Measurements from ENCODE around the gene BICDL1. TPM values are rescaled to one million over a fixed set of nuclear protein-coding genes. Genes with fewer than 3 reads are reported as not detected.

Gene BICDL1
- total RNA-seq, 1 experiment from 2014 or later, result 18.2 TPM

DNA sequence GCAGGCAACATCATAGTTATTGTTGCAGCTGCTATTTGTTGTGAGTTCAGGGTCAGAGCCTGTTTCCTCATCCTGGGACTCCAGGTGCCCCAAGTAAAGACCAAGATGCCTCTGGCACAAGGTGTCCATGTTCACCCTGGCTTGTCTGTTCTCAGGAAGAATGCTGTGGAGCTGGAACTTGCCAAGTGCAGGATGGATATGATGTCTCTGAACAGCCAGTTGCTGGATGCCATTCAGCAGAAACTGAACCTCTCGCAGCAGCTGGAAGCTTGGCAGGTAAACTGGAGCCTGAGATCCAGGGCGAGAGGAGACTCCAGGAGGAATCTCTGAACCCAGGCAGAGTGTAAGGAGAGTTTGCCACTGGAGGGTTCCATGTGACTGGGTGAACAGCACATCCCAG is 100.8 kb downstream of the BICDL1 start:
- CTCF ChIA-PET, result no interaction called here
- H3K27ac ChIP-seq (ENCODE audit: low read depth, low read length), result no peak overlapping the region
- POLR2A ChIA-PET, result interaction anchor here (1.4 kb wide), 1 partner anchor 111 kb away, joined by 3 read pairs; the partner anchor contains the start of gene RPLP0
- no peak overlapping the region for H3K4me3 ChIP-seq (replicated peaks in 1 of 2; ENCODE audit: low read depth in 1 of 2, low read length in 2 of 2)
- DNase-seq (ENCODE audit: low read depth, low spot score) (no peak), ATAC-seq (no peak)
- RAD21 ChIA-PET (ENCODE audit: low non-redundant PET in 1 of 2, low total read pairs in 2 of 2, uncharacterized antibody in 2 of 2, unreplicated experiment in 2 of 2), result no interaction called here
- no peaks in the 10 kb centered on the region for H3K27me3 ChIP-seq (ENCODE audit: insufficient read depth, low read length)
- H3K9me2 ChIP-seq (ENCODE audit: insufficient read depth), result no peaks in the 10 kb centered on the region
- BruUV-seq (replicated peaks), result no TSS peak
- H3K79me2 ChIP-seq (ENCODE audit: insufficient read depth, low read length), result no peaks in the 10 kb centered on the region
- TF ChIP-seq, protein P1, sequence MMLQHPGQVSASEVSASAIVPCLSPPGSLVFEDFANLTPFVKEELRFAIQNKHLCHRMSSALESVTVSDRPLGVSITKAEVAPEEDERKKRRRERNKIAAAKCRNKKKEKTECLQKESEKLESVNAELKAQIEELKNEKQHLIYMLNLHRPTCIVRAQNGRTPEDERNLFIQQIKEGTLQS (IDR thresholded peaks at IDR 0.05), result no peak
- TF ChIP-seq POLR2AphosphoS5 (IDR thresholded peaks at IDR 0.05; ENCODE audit: low read depth, low read length), result no peak
- TF ChIP-seq EZH2phosphoT487 (IDR thresholded peaks at IDR 0.05; ENCODE audit: borderline replicate concordance), result no peak
- TF ChIP-seq, protein P2, sequence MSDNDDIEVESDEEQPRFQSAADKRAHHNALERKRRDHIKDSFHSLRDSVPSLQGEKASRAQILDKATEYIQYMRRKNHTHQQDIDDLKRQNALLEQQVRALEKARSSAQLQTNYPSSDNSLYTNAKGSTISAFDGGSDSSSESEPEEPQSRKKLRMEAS (IDR thresholded peaks at IDR 0.05), result no peak
- no peak for TF ChIP-seq CBX3 (IDR thresholded peaks at IDR 0.05; ENCODE audit: low read depth)
- no peak for TF ChIP-seq ELF1 (IDR thresholded peaks at IDR 0.05; ENCODE audit: borderline replicate concordance, low read depth)
- no peak for TF ChIP-seq SRF (IDR thresholded peaks at IDR 0.05; ENCODE audit: low read depth)
- no peak for TF ChIP-seq TCF7L2 (IDR thresholded peaks at IDR 0.05; ENCODE audit: borderline replicate concordance, extremely low read depth, insufficient read depth, insufficient read length)
- TF ChIP-seq ZFX (IDR thresholded peaks at IDR 0.05), result no peak
- no peak for TF ChIP-seq YY1 (IDR thresholded peaks at IDR 0.05; ENCODE audit: extremely low read depth, insufficient replicate concordance, low read depth, low read length)
- TF ChIP-seq RAD21 (IDR thresholded peaks at IDR 0.05; ENCODE audit: low read depth), result no peak
- TF ChIP-seq EGR1 (IDR thresholded peaks at IDR 0.05; ENCODE audit: low read depth), result no peak
- no peak for TF ChIP-seq JUND (IDR thresholded peaks at IDR 0.05)
- TF ChIP-seq SIN3A (IDR thresholded peaks at IDR 0.05; ENCODE audit: low read depth), result no peak
- TF ChIP-seq, protein P3, sequence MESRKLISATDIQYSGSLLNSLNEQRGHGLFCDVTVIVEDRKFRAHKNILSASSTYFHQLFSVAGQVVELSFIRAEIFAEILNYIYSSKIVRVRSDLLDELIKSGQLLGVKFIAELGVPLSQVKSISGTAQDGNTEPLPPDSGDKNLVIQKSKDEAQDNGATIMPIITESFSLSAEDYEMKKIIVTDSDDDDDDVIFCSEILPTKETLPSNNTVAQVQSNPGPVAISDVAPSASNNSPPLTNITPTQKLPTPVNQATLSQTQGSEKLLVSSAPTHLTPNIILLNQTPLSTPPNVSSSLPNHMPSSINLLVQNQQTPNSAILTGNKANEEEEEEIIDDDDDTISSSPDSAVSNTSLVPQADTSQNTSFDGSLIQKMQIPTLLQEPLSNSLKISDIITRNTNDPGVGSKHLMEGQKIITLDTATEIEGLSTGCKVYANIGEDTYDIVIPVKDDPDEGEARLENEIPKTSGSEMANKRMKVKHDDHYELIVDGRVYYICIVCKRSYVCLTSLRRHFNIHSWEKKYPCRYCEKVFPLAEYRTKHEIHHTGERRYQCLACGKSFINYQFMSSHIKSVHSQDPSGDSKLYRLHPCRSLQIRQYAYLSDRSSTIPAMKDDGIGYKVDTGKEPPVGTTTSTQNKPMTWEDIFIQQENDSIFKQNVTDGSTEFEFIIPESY (IDR thresholded peaks at IDR 0.05; ENCODE audit: extremely low read depth, insufficient replicate concordance, low read length), result no peak
- no peak for TF ChIP-seq FOSL1 (IDR thresholded peaks at IDR 0.05; ENCODE audit: low read depth)
- no peak for TF ChIP-seq CEBPB (IDR thresholded peaks at IDR 0.05; ENCODE audit: low read depth)
- TF ChIP-seq, protein P4, sequence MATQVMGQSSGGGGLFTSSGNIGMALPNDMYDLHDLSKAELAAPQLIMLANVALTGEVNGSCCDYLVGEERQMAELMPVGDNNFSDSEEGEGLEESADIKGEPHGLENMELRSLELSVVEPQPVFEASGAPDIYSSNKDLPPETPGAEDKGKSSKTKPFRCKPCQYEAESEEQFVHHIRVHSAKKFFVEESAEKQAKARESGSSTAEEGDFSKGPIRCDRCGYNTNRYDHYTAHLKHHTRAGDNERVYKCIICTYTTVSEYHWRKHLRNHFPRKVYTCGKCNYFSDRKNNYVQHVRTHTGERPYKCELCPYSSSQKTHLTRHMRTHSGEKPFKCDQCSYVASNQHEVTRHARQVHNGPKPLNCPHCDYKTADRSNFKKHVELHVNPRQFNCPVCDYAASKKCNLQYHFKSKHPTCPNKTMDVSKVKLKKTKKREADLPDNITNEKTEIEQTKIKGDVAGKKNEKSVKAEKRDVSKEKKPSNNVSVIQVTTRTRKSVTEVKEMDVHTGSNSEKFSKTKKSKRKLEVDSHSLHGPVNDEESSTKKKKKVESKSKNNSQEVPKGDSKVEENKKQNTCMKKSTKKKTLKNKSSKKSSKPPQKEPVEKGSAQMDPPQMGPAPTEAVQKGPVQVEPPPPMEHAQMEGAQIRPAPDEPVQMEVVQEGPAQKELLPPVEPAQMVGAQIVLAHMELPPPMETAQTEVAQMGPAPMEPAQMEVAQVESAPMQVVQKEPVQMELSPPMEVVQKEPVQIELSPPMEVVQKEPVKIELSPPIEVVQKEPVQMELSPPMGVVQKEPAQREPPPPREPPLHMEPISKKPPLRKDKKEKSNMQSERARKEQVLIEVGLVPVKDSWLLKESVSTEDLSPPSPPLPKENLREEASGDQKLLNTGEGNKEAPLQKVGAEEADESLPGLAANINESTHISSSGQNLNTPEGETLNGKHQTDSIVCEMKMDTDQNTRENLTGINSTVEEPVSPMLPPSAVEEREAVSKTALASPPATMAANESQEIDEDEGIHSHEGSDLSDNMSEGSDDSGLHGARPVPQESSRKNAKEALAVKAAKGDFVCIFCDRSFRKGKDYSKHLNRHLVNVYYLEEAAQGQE (IDR thresholded peaks at IDR 0.05; ENCODE audit: low read depth), result no peak
- TF ChIP-seq POLR2A (IDR thresholded peaks at IDR 0.05; ENCODE audit: borderline replicate concordance, extremely low read depth, insufficient read depth, insufficient read length), result no peak
- no peaks in the 10 kb centered on the region for H3K9me3 ChIP-seq (ENCODE audit: control insufficient read depth in 1 of 2, insufficient read depth in 1 of 2, low read depth in 1 of 2, low read length in 2 of 2)
- H3K4me1 ChIP-seq (ENCODE audit: control insufficient read depth in 1 of 2, insufficient read depth in 2 of 2, low read length in 2 of 2), result peaks cover 18 to 21% of the 10 kb centered on the region in 2 experiments
- intact Hi-C loops (cut with micrococcal nuclease), result no loop called here
- H2AFZ ChIP-seq (ENCODE audit: low read depth, low read length, poor library complexity, severe bottlenecking), result no peak overlapping the region
- H3K9ac ChIP-seq (ENCODE audit: low read length), result no peak overlapping the region
- H4K20me1 ChIP-seq (ENCODE audit: insufficient read depth), result no peaks in the 10 kb centered on the region
- no peaks in the 10 kb centered on the region; a peak in 1 of 4 replicates for H3K36me3 ChIP-seq (ENCODE audit: control insufficient read depth in 1 of 2, insufficient read depth in 2 of 2, low read length in 2 of 2)
- H3K4me2 ChIP-seq (ENCODE audit: low read length), result no peak overlapping the region
